Mononuclear cell (primary cell): ENCODE data around the gene TPMT. TPM values are rescaled to one million over a fixed set of nuclear protein-coding genes. Genes with fewer than 3 reads are reported as not detected.

ENCODE experiments used
- H3K27me3 ChIP-seq: 2 replicates; pipeline ENCODE4 v1.6.0; 2011; ENCODE audit warnings: low read length, control low read depth; ENCODE audit not compliant: insufficient read depth
- H3K4me1 ChIP-seq: 2 replicates; pipeline ENCODE4 v1.5.1; 2011; ENCODE audit warnings: mild to moderate bottlenecking, low read length, control low read depth; ENCODE audit not compliant: insufficient read depth
- H3K4me3 ChIP-seq: 2 replicates; pipeline ENCODE4 v1.5.1; 2011; ENCODE audit warnings: mild to moderate bottlenecking, low read length, moderate library complexity
- H3K9me3 ChIP-seq: 2 replicates; pipeline ENCODE4 v1.5.1; 2011; ENCODE audit warnings: low read depth, mild to moderate bottlenecking, control low read depth, low read length
- total RNA-seq: library from RNA; depleted of rRNA; stranded (reverse); fragments of >200 nt; gene quantifications from one replicate; pipeline ENCODE4 v1.2.3, GENCODE V29; 2012

The TPMT gene
- total RNA-seq, 1 donor = 6.5 TPM

DNA sequence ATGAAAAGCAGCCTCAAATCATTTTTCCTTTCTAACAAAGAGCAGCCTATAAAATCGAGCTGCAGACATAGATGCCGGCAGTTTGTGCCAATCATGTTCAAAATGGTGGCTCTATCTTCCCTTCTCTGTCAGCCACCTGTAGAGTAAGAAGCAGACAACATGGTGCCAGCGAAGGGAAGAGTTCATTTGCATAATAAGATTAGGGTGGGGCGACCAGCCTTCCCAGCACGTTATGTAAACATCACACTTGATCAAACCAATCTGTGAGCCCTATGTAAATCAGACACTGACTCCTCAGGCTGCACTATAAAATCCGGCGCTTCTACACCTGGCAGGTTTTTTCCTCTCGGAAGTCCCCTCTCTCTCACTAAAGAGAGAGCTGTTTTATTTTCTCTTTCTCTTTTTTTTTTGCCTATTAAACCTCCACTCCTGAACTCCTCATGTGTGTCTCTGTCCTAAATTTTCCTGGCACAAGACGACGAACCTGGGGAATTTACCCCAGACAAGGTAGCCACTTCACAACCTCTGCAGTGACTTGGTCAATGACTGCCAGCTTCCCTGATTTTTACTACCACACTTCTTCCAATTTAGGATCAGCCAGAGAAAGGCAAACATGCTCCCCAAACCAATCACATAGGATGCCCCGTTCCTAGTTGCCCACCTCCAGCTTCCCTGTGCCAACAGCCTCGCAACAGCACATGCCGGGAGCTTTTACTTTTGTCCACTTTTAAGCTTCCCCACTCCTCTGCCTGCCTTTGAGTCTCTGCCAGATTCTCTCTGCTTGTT, 12.9 kb downstream of the TPMT start:
- H3K27me3 ChIP-seq = no peaks in the 10 kb centered on the region
- no peak overlapping the region for H3K4me3 ChIP-seq
- H3K9me3 ChIP-seq = no peaks in the 10 kb centered on the region

GRCh38 chr6:18139935-18140621, 14.8 kb downstream of the TPMT start:
- Histone ChIP-seq H3K9me3 (no peaks in the 10 kb centered on the region), H3K27me3 (no peaks in the 10 kb centered on the region), H3K4me3 (no peak overlapping the region), H3K4me1 (no peaks in the 10 kb centered on the region)

More for the DNA sequence above, 12.9 kb downstream of the TPMT start:
- no peaks in the 10 kb centered on the region for H3K4me1 ChIP-seq

GRCh38 chr6:18138906-18139305, 16.0 kb downstream of the TPMT start:
- Histone ChIP-seq H3K27me3 (no peaks in the 10 kb centered on the region), H3K4me1 (no peaks in the 10 kb centered on the region), H3K4me3 (no peak overlapping the region), H3K9me3 (no peaks in the 10 kb centered on the region)

DNA sequence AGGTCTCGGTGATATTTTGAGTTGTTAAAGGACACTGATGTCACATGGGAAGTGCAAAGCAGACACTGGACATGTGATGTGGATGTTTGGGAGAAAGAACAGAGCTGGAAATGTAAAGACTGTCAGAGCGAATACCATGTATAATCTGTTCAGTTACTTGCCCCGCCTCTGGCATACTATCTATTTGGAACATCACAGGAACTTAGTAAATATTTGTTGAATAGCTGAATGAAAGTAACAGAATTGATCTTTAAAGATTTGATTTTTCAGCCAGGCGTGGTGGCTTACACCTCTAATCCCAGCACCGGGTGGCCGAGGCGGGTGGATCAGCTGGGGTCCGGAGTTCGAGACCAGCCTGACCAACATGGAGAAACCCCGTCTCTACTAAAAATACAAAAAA, 18.6 kb downstream of the TPMT start:
- H3K4me3 ChIP-seq = no peak overlapping the region
- no peaks in the 10 kb centered on the region for H3K4me1 ChIP-seq
- no peaks in the 10 kb centered on the region for H3K27me3 ChIP-seq
- no peaks in the 10 kb centered on the region for H3K9me3 ChIP-seq

DNA sequence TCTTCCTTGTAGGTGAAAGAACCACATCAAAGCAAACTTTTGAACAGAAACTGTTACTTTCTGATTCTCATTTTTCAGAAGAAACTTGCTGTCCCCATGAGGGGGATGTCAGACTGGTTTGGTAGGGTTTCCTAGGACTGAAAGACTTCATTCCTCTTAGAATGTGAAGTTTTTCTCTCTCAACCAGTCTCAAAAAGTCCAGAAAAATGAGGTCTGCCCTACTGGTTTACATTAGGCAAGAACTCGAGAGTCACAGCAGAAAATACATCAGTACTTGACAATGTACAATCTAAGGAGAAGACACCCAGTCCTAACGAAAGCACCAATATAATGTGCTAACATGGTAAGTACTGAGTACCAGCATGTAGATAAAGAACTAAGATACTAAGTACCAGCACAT, 19.7 kb downstream of the TPMT start:
- H3K4me1 ChIP-seq = no peaks in the 10 kb centered on the region
- H3K4me3 ChIP-seq = no peak overlapping the region
- H3K27me3 ChIP-seq = no peaks in the 10 kb centered on the region
- H3K9me3 ChIP-seq = no peaks in the 10 kb centered on the region

DNA sequence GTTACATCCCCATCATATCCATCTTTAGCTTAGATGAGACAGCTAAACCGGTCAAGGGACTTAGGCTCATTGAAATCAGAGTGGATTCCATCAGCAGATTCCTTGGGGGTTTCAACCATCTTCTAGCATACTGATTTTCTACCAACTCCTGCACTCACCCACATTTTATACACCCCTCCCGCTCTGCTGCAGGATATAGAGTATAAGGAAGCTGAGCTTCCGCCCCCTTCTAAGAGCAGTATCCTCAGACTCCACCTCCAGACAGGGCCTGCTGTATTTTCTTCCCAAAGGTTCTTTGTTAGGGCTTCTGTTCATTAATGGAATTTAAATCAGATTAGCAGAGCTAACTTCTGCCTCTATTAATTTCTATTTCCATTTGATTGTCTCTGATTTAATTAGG, 22.5 kb downstream of the TPMT start:
- Histone ChIP-seq H3K27me3 (no peaks in the 10 kb centered on the region), H3K4me1 (no peaks in the 10 kb centered on the region), H3K9me3 (no peaks in the 10 kb centered on the region), H3K4me3 (no peak overlapping the region)

GRCh38 chr6:18126121-18126520, 28.8 kb downstream of the TPMT start:
- Histone ChIP-seq H3K9me3 (no peaks in the 10 kb centered on the region), H3K4me3 (no peak overlapping the region), H3K27me3 (no peaks in the 10 kb centered on the region), H3K4me1 (peaks cover 6% of the 10 kb centered on the region)

DNA sequence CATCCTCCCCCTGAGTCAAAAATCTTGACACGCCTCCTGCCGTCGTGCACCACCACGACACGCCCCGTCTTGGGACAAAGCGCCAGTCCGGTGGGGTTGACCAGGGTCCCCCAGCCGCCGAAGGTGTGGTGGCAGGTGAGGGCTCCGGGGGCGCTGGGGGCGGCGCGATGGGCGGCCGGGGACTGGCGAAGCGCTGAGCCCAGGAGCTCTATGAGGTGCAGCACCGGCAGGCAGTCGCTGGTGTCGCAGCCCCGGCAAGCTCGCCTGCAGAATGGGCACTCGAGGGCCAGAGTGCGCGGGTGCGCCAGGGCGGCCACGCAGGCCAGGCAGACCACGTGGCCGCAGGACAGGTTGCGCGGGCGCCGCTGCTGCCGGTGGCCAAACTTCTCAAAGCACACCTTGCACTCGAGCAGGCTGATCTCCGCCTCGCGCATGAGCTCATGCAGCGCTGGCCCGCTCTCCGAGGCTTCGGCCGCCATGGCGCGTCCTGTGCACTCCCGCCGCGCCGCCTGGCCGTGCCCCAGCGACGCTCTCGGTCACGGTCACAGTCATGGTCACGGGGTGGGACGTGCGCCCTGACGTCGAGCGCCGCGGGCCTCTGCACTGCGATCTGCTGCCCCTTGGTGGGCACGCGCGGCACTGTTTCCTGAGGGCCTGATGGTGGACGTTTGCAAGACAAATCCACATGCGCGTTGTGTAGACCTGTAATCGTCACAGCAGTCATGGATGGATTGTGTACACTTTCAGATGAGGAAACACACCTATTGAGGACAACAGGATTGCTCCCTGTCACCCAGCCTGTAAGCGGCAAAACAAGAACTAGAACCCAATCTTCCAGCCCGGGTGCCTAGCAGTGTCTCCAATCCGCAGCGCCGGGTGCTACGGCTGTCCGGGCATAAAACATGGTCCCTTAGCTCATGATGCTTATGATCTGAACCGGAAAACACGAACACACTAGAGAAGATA, 32.5 kb downstream of the TPMT start, which contains the start of gene NHLRC1:
Gene NHLRC1 (minus strand): TSS at position 550 of the 966 bp plus-strand sequence. CDS start 71 bp downstream, at position 479.
- Histone ChIP-seq H3K9me3 (no peaks in the 10 kb centered on the region), H3K4me1 (peaks cover 6% of the 10 kb centered on the region), H3K4me3 (peak within 1 kb of the TSS; percentile 40), H3K27me3 (no peaks in the 10 kb centered on the region)

GRCh38 chr6:18121580-18122127, 33.2 kb downstream of the TPMT start:
- Histone ChIP-seq H3K4me3 (no peak overlapping the region), H3K9me3 (no peaks in the 10 kb centered on the region), H3K4me1 (peaks cover 6% of the 10 kb centered on the region), H3K27me3 (no peaks in the 10 kb centered on the region)

GRCh38 chr6:18119236-18119635, 35.6 kb downstream of the TPMT start:
- Histone ChIP-seq H3K4me1 (peaks cover 6% of the 10 kb centered on the region), H3K4me3 (no peak overlapping the region), H3K9me3 (no peaks in the 10 kb centered on the region), H3K27me3 (no peaks in the 10 kb centered on the region)

- H3K4me1 ChIP-seq = peaks cover 6% of the 10 kb centered on the region
- H3K9me3 ChIP-seq = no peaks in the 10 kb centered on the region
- H3K27me3 ChIP-seq = no peaks in the 10 kb centered on the region
- H3K4me3 ChIP-seq = no peak overlapping the region
Observed at GRCh38 chr6:18118330-18118729, 36.5 kb downstream of the TPMT start.

- Histone ChIP-seq H3K4me3 (no peak overlapping the region), H3K9me3 (no peaks in the 10 kb centered on the region), H3K27me3 (no peaks in the 10 kb centered on the region), H3K4me1 (peaks cover 4% of the 10 kb centered on the region)
Observed at GRCh38 chr6:18117136-18117535, 37.7 kb downstream of the TPMT start.

- Histone ChIP-seq H3K27me3 (no peaks in the 10 kb centered on the region), H3K4me1 (no peaks in the 10 kb centered on the region), H3K9me3 (no peaks in the 10 kb centered on the region), H3K4me3 (no peak overlapping the region)
Observed at GRCh38 chr6:18115356-18115755, 39.5 kb downstream of the TPMT start.

- H3K4me1 ChIP-seq = no peaks in the 10 kb centered on the region
- peaks cover 6% of the 10 kb centered on the region for H3K27me3 ChIP-seq
- H3K9me3 ChIP-seq = peaks cover 7% of the 10 kb centered on the region
- no peak overlapping the region for H3K4me3 ChIP-seq
Observed at GRCh38 chr6:18110162-18110561, 44.7 kb downstream of the TPMT start.
